K562 (cell line): ENCODE data around the gene SH3BP2. TPM values are rescaled to one million over a fixed set of nuclear protein-coding genes. Genes with fewer than 3 reads are reported as not detected.

Experiments used
- DPF2 ChIP-seq: fragments of 450-650 bp; IDR thresholded peaks from 2 replicates; pipeline ENCODE4 v1.6.1; 2016
- FOSL1 ChIP-seq: fragments of 200-800 bp; sonication (Bioruptor generic); conservative IDR thresholded peaks from 2 replicates; pipeline ENCODE4 v1.6.1; 2016; ENCODE audit warnings: missing genetic modification characterization, missing compliant biosample characterization
- FOXA3 ChIP-seq, 2 experiments: fragments of 450-650 bp in 1 of 2; sonication (generic) in 1 of 2; formaldehyde crosslinking; IDR thresholded peaks in 1 of 2; conservative IDR thresholded peaks in 1 of 2; 2 replicates each; pipeline versions ENCODE4 v1.4.0 to v1.8.0; 2020 to 2022; ENCODE audit warnings: mild to moderate bottlenecking in 2 of 2, missing genetic modification reagents in 1 of 2
- HDAC2 ChIP-seq: fragments of 450-650 bp; IDR thresholded peaks from 2 replicates; pipeline ENCODE4 v1.6.1; 2016; ENCODE audit warnings: mild to moderate bottlenecking
- MTA2 ChIP-seq: fragments of 450-650 bp; IDR thresholded peaks from 2 replicates; pipeline ENCODE4 v1.6.1; 2016; ENCODE audit warnings: low read depth
- NR1H2 ChIP-seq: sonication (generic); formaldehyde crosslinking; IDR thresholded peaks from 2 replicates; pipeline ENCODE4 v1.4.0; 2020; ENCODE audit warnings: mild to moderate bottlenecking, missing genetic modification reagents
- NR4A1 ChIP-seq, 2 experiments: fragments of 250-450 bp in 1 of 2; fragments of 450-650 bp in 1 of 2; sonication (Bioruptor Pico) in 1 of 2; IDR thresholded peaks; 2 replicates each; pipeline versions ENCODE4 v1.4.0 to v1.6.1; 2016 to 2020; ENCODE audit warnings: mild to moderate bottlenecking in 2 of 2, missing compliant biosample characterization in 1 of 2, missing genetic modification characterization in 1 of 2, moderate library complexity in 1 of 2
- RBBP5 ChIP-seq: fragments of 200-600 bp; sonication (generic); IDR thresholded peaks from 2 replicates; pipeline ENCODE4 v1.6.1; 2012; ENCODE audit warnings: borderline replicate concordance, mild to moderate bottlenecking, low read length, control low read depth, inconsistent platforms; ENCODE audit not compliant: insufficient read depth, poor library complexity, severe bottlenecking
- SIX5 ChIP-seq, 2 experiments: IDR thresholded peaks; 2 replicates each; pipeline ENCODE4 v1.6.1; 2011; ENCODE audit warnings: low read length in 2 of 2, borderline replicate concordance in 1 of 2, low read depth in 1 of 2, mild to moderate bottlenecking in 1 of 2, moderate library complexity in 1 of 2; ENCODE audit not compliant: insufficient read depth in 1 of 2
- SRSF1 ChIP-seq: fragments of 200-400 bp; formaldehyde crosslinking; IDR thresholded peaks from 2 replicates; pipeline ENCODE4 v1.6.1; 2017; ENCODE audit warnings: mild to moderate bottlenecking, low read depth, low read length, moderate library complexity
- TAF15 ChIP-seq: fragments of 200-400 bp; formaldehyde crosslinking; IDR thresholded peaks from 2 replicates; pipeline ENCODE4 v1.6.1; 2017; ENCODE audit warnings: mild to moderate bottlenecking, low read depth, low read length, moderate library complexity
- XRCC3 ChIP-seq: fragments of 450-650 bp; IDR thresholded peaks from 2 replicates; pipeline ENCODE4 v1.6.1; 2017; ENCODE audit warnings: mild to moderate bottlenecking, moderate library complexity
- ZBTB1 ChIP-seq: sonication (generic); formaldehyde crosslinking; IDR thresholded peaks from 2 replicates; pipeline ENCODE4 v1.8.1; 2023; ENCODE audit warnings: missing genetic modification reagents, low read depth, mild to moderate bottlenecking, borderline replicate concordance
- ZNF146 ChIP-seq: IDR thresholded peaks from one replicate; pipeline ENCODE4 v1.6.1; 2018; ENCODE audit warnings: missing compliant biosample characterization; ENCODE audit not compliant: unreplicated experiment
- ZNF175 ChIP-seq: fragments of 200-800 bp; sonication (Bioruptor generic); IDR thresholded peaks from 2 replicates; pipeline ENCODE4 v1.6.1; 2016; ENCODE audit warnings: low read depth, mild to moderate bottlenecking, missing genetic modification characterization, missing compliant biosample characterization
- ZNF274 ChIP-seq: IDR thresholded peaks from 2 replicates; pipeline ENCODE4 v1.6.1; 2011; ENCODE audit warnings: low read depth, mild to moderate bottlenecking, low read length, moderate library complexity, borderline replicate concordance
- polyA plus RNA-seq, 8 experiments: library from polyadenylated mRNA; depleted of rRNA in 4 of 8; stranded (reverse) in 5 of 8; unstranded in 3 of 8; fragments of >200 nt; fragmentation: Nextera tagmentation in 2 of 8; fragmentation: Illumina TruSeq in 1 of 8; extraction: Ambion mirVana in 2 of 8; extraction: Trizol in 1 of 8; gene quantifications; 2 replicates each; pipeline versions ENCODE4 v1.2.1 to v1.2.3, GENCODE V29; 2011 to 2014; ENCODE audit warnings: inconsistent platforms in 1 of 8, missing spikeins in 1 of 8
- total RNA-seq, 7 experiments: library from RNA; depleted of rRNA in 6 of 7; stranded (reverse); fragments of >200 nt in 6 of 7; fragmentation: Illumina TruSeq in 2 of 7; extraction: Trizol in 2 of 7; gene quantifications; 2 replicates each; pipeline versions ENCODE4 v1.2.1 to v1.2.3, GENCODE V29; 2011 to 2021; ENCODE audit warnings: low replicate concordance in 1 of 7
- TF ChIP-seq, protein P1 (sequence below): fragments of 250-450 bp; sonication (Bioruptor Pico); IDR thresholded peaks from 2 replicates; pipeline ENCODE4 v1.5.0; 2020; ENCODE audit warnings: mild to moderate bottlenecking, borderline replicate concordance
- TF ChIP-seq, protein P2 (sequence below): sonication (generic); formaldehyde crosslinking; IDR thresholded peaks from 2 replicates; pipeline ENCODE4 v1.8.0; 2022; ENCODE audit warnings: mild to moderate bottlenecking, missing genetic modification reagents
- TF ChIP-seq, protein P3 (sequence below): fragments of 250-450 bp; sonication (Bioruptor Pico); IDR thresholded peaks from 2 replicates; pipeline ENCODE4 v1.8.0; 2021; ENCODE audit warnings: moderate library complexity, mild to moderate bottlenecking, inconsistent platforms
- TF ChIP-seq, protein P4 (sequence below): conservative IDR thresholded peaks from 2 replicates; pipeline ENCODE4 v1.6.1; 2011; ENCODE audit warnings: low read depth, mild to moderate bottlenecking, low read length; ENCODE audit not compliant: control insufficient read depth
- TF ChIP-seq, protein P5 (sequence below): fragments of 250-450 bp; sonication (Bioruptor Pico); IDR thresholded peaks from 2 replicates; pipeline ENCODE4 v1.9.0; 2021; ENCODE audit warnings: mild to moderate bottlenecking

SH3BP2 gene
- total and polyA plus RNA-seq, 9 of the 15 experiments (the other 6 are each of a cell fraction or from before 2014, with no cell fraction given) = 0.34 to 16.0 (median 5.1) TPM

DNA sequence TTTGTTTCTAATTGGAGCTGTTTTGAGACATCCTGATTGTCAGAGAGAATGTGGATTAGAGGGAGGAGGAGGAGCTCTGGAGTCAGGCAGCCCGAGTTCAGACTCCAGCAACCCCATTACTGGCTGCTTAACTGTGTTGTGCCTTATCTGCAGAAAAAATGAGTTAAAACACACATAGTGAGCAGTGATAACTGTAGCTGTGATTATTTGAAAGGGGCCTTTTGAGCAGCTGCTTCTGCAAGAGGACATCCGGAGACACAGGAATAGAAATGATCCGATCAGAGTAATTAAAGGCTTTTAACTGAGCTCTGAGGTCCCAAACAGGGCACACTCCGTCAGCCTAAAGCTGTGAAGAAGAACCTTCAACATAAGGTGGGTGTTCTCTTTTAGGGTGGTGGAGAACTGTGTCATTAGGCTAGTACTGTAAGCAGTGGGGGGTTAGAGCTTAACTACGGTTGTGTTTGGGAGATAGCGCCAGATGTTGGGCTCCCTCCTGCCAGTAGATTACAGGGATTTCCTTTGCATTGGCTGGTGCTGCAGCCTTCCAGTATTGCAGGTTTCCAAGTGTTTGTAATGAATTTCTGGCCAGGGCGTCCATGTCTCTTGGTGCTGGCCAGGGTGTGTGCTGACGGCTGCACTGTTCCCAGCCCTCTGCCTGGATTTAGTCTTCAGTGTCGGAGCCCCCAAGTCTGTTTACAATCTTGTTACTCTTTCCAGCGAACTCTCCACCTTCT, 75.0 kb downstream of the SH3BP2 start (continued):
- TF ChIP-seq RBBP5 (peak; percentile 25), ZNF274 (peak; percentile 66; the same call in 1 of the 2 replicates), SIX5 (IDR thresholded peaks at IDR 0.05; ENCODE audit: borderline replicate concordance in 1 of 2, insufficient read depth in 1 of 2, low read depth in 1 of 2, low read length in 2 of 2) (no peak), MTA2 (peak; percentile 81), FOXA3 (CRISPR knock-in tag; conservative IDR thresholded peaks at IDR 0.05 in 1 of 2, IDR thresholded peaks at IDR 0.05 in 1 of 2) (no peak), NR1H2 (no peak), HDAC2 (peak; percentile 99), ZNF146 (no peak), ZNF175 (CRISPR knock-in tag) (peak; percentile 88), FOSL1 (tag) (no peak), TAF15 (no peak), XRCC3 (no peak), ZBTB1 (CRISPR knock-in tag) (no peak), DPF2 (peak; percentile 89), NR4A1 (CRISPR knock-in tag; IDR thresholded peaks at IDR 0.05) (no peak), NR4A1 (tag; IDR thresholded peaks at IDR 0.05) (0 out of 2 replicates have a peak, but pooled peaks have one; percentile 24), SRSF1 (no peak)
- TF ChIP-seq, protein P1, sequence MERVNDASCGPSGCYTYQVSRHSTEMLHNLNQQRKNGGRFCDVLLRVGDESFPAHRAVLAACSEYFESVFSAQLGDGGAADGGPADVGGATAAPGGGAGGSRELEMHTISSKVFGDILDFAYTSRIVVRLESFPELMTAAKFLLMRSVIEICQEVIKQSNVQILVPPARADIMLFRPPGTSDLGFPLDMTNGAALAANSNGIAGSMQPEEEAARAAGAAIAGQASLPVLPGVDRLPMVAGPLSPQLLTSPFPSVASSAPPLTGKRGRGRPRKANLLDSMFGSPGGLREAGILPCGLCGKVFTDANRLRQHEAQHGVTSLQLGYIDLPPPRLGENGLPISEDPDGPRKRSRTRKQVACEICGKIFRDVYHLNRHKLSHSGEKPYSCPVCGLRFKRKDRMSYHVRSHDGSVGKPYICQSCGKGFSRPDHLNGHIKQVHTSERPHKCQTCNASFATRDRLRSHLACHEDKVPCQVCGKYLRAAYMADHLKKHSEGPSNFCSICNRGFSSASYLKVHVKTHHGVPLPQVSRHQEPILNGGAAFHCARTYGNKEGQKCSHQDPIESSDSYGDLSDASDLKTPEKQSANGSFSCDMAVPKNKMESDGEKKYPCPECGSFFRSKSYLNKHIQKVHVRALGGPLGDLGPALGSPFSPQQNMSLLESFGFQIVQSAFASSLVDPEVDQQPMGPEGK = no peak
- TF ChIP-seq, protein P2, sequence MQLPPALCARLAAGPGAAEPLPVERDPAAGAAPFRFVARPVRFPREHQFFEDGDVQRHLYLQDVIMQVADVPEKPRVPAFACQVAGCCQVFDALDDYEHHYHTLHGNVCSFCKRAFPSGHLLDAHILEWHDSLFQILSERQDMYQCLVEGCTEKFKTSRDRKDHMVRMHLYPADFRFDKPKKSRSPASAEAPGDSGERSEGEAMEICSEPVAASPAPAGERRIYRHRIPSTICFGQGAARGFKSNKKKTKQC (CRISPR knock-in tag) = no peak
- TF ChIP-seq, protein P3, sequence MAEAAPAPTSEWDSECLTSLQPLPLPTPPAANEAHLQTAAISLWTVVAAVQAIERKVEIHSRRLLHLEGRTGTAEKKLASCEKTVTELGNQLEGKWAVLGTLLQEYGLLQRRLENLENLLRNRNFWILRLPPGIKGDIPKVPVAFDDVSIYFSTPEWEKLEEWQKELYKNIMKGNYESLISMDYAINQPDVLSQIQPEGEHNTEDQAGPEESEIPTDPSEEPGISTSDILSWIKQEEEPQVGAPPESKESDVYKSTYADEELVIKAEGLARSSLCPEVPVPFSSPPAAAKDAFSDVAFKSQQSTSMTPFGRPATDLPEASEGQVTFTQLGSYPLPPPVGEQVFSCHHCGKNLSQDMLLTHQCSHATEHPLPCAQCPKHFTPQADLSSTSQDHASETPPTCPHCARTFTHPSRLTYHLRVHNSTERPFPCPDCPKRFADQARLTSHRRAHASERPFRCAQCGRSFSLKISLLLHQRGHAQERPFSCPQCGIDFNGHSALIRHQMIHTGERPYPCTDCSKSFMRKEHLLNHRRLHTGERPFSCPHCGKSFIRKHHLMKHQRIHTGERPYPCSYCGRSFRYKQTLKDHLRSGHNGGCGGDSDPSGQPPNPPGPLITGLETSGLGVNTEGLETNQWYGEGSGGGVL (CRISPR knock-in tag) = no peak
- TF ChIP-seq, protein P4, sequence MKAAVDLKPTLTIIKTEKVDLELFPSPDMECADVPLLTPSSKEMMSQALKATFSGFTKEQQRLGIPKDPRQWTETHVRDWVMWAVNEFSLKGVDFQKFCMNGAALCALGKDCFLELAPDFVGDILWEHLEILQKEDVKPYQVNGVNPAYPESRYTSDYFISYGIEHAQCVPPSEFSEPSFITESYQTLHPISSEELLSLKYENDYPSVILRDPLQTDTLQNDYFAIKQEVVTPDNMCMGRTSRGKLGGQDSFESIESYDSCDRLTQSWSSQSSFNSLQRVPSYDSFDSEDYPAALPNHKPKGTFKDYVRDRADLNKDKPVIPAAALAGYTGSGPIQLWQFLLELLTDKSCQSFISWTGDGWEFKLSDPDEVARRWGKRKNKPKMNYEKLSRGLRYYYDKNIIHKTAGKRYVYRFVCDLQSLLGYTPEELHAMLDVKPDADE = peak; percentile 72; the same call in 1 of the 2 replicates
- TF ChIP-seq, protein P5, sequence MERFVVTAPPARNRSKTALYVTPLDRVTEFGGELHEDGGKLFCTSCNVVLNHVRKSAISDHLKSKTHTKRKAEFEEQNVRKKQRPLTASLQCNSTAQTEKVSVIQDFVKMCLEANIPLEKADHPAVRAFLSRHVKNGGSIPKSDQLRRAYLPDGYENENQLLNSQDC (CRISPR knock-in tag) = no peak
